IPS DF 4.7 (cell line): ENCODE data around the gene HDDC3.

Experiments
- DNase-seq: peaks from one replicate; pipeline ENCODE4 v3.0.0-alpha.2; 2013; ENCODE audit warnings: low spot score; ENCODE audit errors: extremely low read depth

HDDC3 gene

GRCh38 chr15:90931828-90932659 is at the start of gene HDDC3:
Gene HDDC3 (minus strand): TSS chr15:90932549. CDS start chr15:90932540, 9 bp downstream.
- DNase-seq, result peak; percentile 46

- DNase-seq, result no peak
These were observed 49.8 kb upstream of the HDDC3 start for GRCh38 chr15:90982135-90982534.

- DNase-seq, result no peak
These were observed 49.3 kb upstream of the HDDC3 start for GRCh38 chr15:90981681-90982080.

- DNase-seq, result no peak
These were observed 47.2 kb upstream of the HDDC3 start for GRCh38 chr15:90979582-90979981.

GRCh38 chr15:90974216-90974615 is 41.9 kb upstream of the HDDC3 start:
- DNase-seq, result no peak

- DNase-seq, result no peak
These were observed 39.8 kb upstream of the HDDC3 start for GRCh38 chr15:90972133-90972532.

GRCh38 chr15:90970274-90970673 is 37.9 kb upstream of the HDDC3 start:
- no peak for DNase-seq

- DNase-seq, result no peak
These were observed 36.1 kb upstream of the HDDC3 start for GRCh38 chr15:90968434-90968833.

- DNase-seq, result no peak
These were observed 34.9 kb upstream of the HDDC3 start for GRCh38 chr15:90967206-90967605.

GRCh38 chr15:90966262-90966661 is 33.9 kb upstream of the HDDC3 start:
- DNase-seq, result no peak

GRCh38 chr15:90962021-90962420 is 29.7 kb upstream of the HDDC3 start:
- no peak for DNase-seq

GRCh38 chr15:90960298-90961091 is 28.1 kb upstream of the HDDC3 start:
- DNase-seq, result no peak

- no peak for DNase-seq
These were observed 27.5 kb upstream of the HDDC3 start for GRCh38 chr15:90959894-90960293.

GRCh38 chr15:90959028-90959595 is 26.8 kb upstream of the HDDC3 start:
- DNase-seq, result no peak

GRCh38 chr15:90957791-90958190 is 25.4 kb upstream of the HDDC3 start:
- no peak for DNase-seq

- no peak for DNase-seq
These were observed 24.9 kb upstream of the HDDC3 start for GRCh38 chr15:90957031-90957790.

- no peak for DNase-seq
These were observed 24.1 kb upstream of the HDDC3 start for GRCh38 chr15:90956274-90957030.

GRCh38 chr15:90955624-90956273 is 23.4 kb upstream of the HDDC3 start:
- no peak for DNase-seq

GRCh38 chr15:90954712-90955623 is 22.6 kb upstream of the HDDC3 start, which contains the start of gene RCCD1:
Gene RCCD1 (plus strand): TSS chr15:90954884. CDS start chr15:90956735, 1,851 bp downstream.
- no peak for DNase-seq
